H4 (cell line): Measurements from ENCODE around the gene FAM90A1. TPM values are rescaled to one million over a fixed set of nuclear protein-coding genes. Genes with fewer than 3 reads are reported as not detected.

Experiments used
- total RNA-seq: library from RNA; depleted of rRNA; stranded (reverse); fragments of >200 nt; shearing (Covaris generic); gene quantifications from 2 replicates; pipeline ENCODE4 v1.2.3, GENCODE V29; 2014; rRNA removed

The FAM90A1 gene
- total RNA-seq, 1 experiment from 2014 or later, result not detected

Other genes starting within 250 kb of the FAM90A1 start
- 5.9 and 6.2 TPM in 2 replicates for gene FOXJ2, start 194.9 kb downstream of the FAM90A1 start, total RNA-seq
- 0.95 and 1.8 TPM in 2 replicates for gene C3AR1, start 161.3 kb downstream of the FAM90A1 start, total RNA-seq
- gene NECAP1, start 145.3 kb downstream of the FAM90A1 start, total RNA-seq, result 34.7 and 50.5 TPM in 2 replicates
- gene CLEC4A, start 104.0 kb downstream of the FAM90A1 start, total RNA-seq, result not detected in 2 replicates
- gene ZNF705A, start 70.6 kb downstream of the FAM90A1 start, total RNA-seq, result not detected in 2 replicates
- not detected in 2 replicates for gene CLEC6A, start 228.3 kb upstream of the FAM90A1 start, total RNA-seq